Colonic mucosa (tissue), 4 donors: ENCODE measurements around the gene VASN. TPM values are rescaled to one million over a fixed set of nuclear protein-coding genes. Genes with fewer than 3 reads are reported as not detected.

Experiments used
- DNase-seq: peaks from one replicate; pipeline ENCODE4 v3.0.0-alpha.2; 2020
- H3K27ac ChIP-seq: fragments of 200-600 bp; one replicate; pipeline ENCODE4 v1.8.0; 2021
- H3K27me3 ChIP-seq: fragments of 200-600 bp; one replicate; pipeline ENCODE4 v1.8.0; 2021
- H3K36me3 ChIP-seq: fragments of 200-600 bp; one replicate; pipeline ENCODE4 v1.8.0; 2021
- H3K4me1 ChIP-seq: fragments of 200-600 bp; one replicate; pipeline ENCODE4 v1.8.0; 2021; ENCODE audit warnings: mild to moderate bottlenecking
- H3K4me3 ChIP-seq: fragments of 200-600 bp; one replicate; pipeline ENCODE4 v1.8.0; 2021
- H3K9ac ChIP-seq, 2 donors: one replicate each; pipeline ENCODE4 v1.7.0; 2013; ENCODE audit warnings: control low read depth in 2 of 2, low read depth in 2 of 2, low read length in 2 of 2
- H3K9me3 ChIP-seq: fragments of 200-600 bp; one replicate; pipeline ENCODE4 v1.8.0; 2021
- CTCF ChIP-seq: fragments of 200-600 bp; IDR thresholded peaks from one replicate; pipeline ENCODE4 v1.8.0; 2022; ENCODE audit warnings: antibody characterized with exemption, mild to moderate bottlenecking
- intact Hi-C: fragments of 100-400 bp; cut with DNase I; formaldehyde crosslinking; loops from one replicate; pipeline ENCODE4 v1.14.1; 2022
- total RNA-seq, 2 donors: library from RNA; stranded (reverse); fragmentation: NEBNext Ultra II Directional in 1 of 2; extraction: Animal tissue kit (Norgen Biotek cat#: 25700) in 1 of 2; gene quantifications; one replicate each; pipeline ENCODE4 v1.2.1, GENCODE V29; 2021
- donor health status: healthy.
- donor health status: DM: no; HTN: no; CAD: no.
- donor health status: DM: no; HTN: no; CAD: no.

Gene VASN
- total RNA-seq, 2 donors from 2014 or later, result 2.7 to 4.1 TPM

- no peaks in the 10 kb centered on the region for H3K9me3 ChIP-seq
- H3K27ac ChIP-seq, result no peak overlapping the region
- DNase-seq, result no peak
- no peaks in the 10 kb centered on the region for H3K27me3 ChIP-seq
- no peak overlapping the region for H3K4me3 ChIP-seq
- TF ChIP-seq CTCF, result no peak
- no peaks in the 10 kb centered on the region for H3K4me1 ChIP-seq
- no peaks in the 10 kb centered on the region for H3K36me3 ChIP-seq
- intact Hi-C loops, result no loop called here
- H3K9ac ChIP-seq, result no peak overlapping the region
Observed at GRCh38 chr16:4360538-4361021, 11.1 kb upstream of the VASN start.

DNA sequence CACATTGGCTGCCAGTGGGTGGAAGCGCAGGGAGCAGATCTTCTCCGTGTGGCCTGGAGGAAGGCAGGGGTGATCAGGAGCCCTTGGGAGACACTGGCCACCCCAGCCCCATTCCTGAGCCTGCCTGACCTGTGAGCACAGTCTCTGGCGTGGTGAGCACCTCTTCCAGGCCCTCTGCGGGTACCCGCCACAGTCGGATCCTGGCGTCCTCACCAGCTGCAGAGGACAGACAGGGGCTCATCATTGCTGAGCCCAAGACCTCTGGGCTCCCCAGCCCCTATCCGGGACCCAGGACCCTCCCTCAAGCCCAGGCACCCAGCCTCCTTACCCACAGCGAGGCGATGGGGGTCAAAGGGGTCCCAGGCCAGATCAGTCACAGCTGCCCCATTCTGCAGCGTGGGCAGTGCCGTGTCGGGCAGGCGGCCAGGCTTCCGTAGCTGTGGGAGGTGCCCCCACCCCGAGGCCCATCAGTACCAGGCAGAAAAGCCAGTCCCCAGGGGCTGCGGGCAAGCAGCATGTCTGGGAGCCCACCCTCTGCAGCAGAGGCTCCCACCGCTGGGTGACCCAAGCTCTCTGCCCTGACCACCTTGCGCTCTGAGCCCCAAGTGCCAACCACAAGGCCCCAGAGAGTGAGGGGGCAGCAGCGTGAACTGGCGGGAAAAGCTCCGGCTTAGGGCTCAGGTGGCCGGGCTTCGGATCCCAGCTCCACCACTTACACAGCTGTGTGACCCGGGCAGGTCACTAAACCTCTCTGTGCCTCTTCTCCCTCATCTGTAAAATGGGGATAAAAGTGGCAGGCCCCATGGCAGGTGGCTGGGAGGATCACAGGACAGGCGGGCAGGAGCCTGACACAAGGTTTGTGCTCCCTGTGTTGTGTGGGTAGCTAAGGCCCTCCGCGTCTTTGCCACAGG, 10.4 kb upstream of the VASN start:
- no peak for DNase-seq
- no peaks in the 10 kb centered on the region for H3K36me3 ChIP-seq
- H3K27ac ChIP-seq, result no peak overlapping the region
- H3K9me3 ChIP-seq, result no peaks in the 10 kb centered on the region
- no peak overlapping the region for H3K4me3 ChIP-seq
- no peak overlapping the region for H3K9ac ChIP-seq
- no peaks in the 10 kb centered on the region for H3K4me1 ChIP-seq
- no peaks in the 10 kb centered on the region for H3K27me3 ChIP-seq
- no peak for TF ChIP-seq CTCF
- intact Hi-C loops, result no loop called here

DNA sequence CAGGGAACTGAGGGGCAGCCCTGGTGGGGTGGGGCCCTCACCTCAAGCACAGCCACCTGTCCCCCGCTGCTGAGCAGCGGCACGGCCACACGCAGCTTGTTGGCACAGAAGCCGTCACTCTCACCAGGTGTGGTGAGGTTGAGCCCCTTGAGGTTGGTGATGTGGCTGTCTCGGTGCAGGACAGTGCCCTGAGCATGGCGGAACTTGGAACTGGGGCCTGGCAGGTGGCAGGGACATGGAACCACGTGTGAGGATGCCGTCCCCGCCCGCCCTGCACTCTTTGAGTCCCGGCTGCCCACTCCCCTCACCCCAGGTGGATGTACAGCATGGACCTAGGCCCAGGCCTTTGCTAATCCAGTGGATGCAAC, 9.7 kb upstream of the VASN start:
- H3K9ac ChIP-seq, result no peak overlapping the region
- TF ChIP-seq CTCF, result no peak
- no peak for DNase-seq
- no peaks in the 10 kb centered on the region for H3K4me1 ChIP-seq
- no peak overlapping the region for H3K27ac ChIP-seq
- no peaks in the 10 kb centered on the region for H3K27me3 ChIP-seq
- intact Hi-C loops, result no loop called here
- H3K9me3 ChIP-seq, result no peaks in the 10 kb centered on the region
- no peak overlapping the region for H3K4me3 ChIP-seq
- H3K36me3 ChIP-seq, result no peaks in the 10 kb centered on the region

DNA sequence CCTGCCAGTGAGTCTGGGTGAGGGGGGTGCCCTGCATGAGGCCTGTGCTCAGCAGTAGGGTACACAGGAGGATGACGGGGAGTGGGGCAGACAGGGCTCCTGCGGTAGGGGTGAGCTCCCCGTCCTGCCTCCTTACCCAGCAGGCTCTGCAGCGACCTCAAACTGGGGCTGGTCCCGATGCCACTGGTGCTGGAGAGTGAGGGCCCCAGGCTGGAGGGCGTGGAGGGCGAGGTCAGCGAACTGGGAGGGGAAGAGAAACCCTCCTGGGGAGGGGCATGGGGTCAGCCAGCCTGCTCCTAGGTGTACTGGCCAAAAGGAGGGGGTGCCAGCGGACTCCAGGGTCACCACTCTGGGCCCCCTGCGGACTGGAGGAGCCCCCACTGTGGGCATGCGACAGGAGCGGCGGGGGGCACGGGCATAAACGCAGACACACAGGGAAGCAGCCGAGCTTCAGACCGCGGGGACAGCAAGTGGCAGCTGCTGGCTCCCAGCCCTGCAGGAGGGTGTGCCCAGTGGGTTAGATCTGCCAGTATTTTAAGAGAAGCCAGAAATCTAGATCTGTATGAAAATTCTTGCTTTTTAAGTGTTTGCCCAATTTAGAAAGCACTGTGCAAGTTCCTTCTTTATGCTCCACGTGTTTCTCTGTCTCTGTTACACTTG, 9.0 kb upstream of the VASN start:
- no peak overlapping the region for H3K9ac ChIP-seq
- H3K36me3 ChIP-seq, result no peaks in the 10 kb centered on the region
- no peaks in the 10 kb centered on the region for H3K4me1 ChIP-seq
- H3K27ac ChIP-seq, result no peak overlapping the region
- no peaks in the 10 kb centered on the region for H3K27me3 ChIP-seq
- DNase-seq, result no peak
- intact Hi-C loops, result no loop called here
- H3K9me3 ChIP-seq, result no peaks in the 10 kb centered on the region
- H3K4me3 ChIP-seq, result no peak overlapping the region
- no peak for TF ChIP-seq CTCF

- Histone ChIP-seq H3K4me3 (no peak overlapping the region), H3K4me1 (no peaks in the 10 kb centered on the region), H3K27ac (no peak overlapping the region), H3K36me3 (no peaks in the 10 kb centered on the region), H3K27me3 (no peaks in the 10 kb centered on the region), H3K9me3 (no peaks in the 10 kb centered on the region), H3K9ac (no peak overlapping the region)
- DNase-seq, result no peak
- intact Hi-C loops, result no loop called here
- no peak for TF ChIP-seq CTCF
Observed at GRCh38 chr16:4364196-4365013, 7.2 kb upstream of the VASN start.
